ENCODE data around the gene CTDSP1.

Gene CTDSP1

DNA sequence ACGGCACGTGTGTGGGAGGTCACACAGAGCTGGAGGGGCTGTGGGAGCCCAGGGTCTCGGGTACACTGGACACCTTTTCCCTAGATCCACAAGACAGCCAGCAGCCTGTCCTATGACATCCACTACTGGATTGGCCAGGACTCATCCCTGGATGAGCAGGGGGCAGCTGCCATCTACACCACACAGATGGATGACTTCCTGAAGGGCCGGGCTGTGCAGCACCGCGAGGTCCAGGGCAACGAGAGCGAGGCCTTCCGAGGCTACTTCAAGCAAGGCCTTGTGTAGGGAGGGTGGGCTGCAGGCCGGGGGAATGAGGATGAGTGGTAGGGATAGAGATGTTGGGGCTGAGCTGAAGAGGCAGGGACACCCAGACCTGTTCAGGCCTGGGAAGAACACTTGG is 25.9 kb downstream of the CTDSP1 start:
- DNase-seq (ENCODE audit: low read depth): no peak

- no peak for DNase-seq (ENCODE audit: low read depth)
Observed at GRCh38 chr2:218427741-218428140, 28.1 kb downstream of the CTDSP1 start.

DNA sequence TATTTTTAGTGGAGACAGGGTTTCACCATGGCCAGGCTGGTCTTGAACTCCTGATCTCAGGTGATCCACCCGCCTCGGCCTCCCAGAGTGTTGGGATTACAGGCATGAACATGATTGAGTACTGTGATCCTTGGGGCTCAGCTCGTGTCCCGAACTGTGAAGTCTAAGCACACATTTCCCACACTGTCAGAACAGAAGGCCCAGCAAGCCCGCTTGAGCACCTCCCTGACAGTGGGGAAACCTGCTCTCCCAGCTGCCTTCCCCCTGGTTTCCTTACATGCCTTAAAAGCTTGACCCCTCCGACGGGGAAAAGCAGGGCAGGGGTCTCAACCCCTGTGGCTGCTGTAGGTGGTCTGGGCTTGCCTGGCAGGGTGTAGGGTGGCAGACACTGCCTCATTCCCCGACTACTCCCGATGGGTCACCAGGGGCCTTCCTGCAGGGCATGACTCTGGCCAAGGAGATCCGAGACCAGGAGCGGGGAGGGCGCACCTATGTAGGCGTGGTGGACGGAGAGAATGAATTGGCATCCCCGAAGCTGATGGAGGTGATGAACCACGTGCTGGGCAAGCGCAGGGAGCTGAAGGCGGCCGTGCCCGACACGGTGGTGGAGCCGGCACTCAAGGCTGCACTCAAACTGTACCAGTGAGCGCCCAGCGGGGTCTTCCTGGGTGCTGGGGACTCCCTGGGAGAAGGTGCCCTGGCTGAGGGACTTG is 29.3 kb downstream of the CTDSP1 start:
- DNase-seq (ENCODE audit: low read depth): no peak

DNA sequence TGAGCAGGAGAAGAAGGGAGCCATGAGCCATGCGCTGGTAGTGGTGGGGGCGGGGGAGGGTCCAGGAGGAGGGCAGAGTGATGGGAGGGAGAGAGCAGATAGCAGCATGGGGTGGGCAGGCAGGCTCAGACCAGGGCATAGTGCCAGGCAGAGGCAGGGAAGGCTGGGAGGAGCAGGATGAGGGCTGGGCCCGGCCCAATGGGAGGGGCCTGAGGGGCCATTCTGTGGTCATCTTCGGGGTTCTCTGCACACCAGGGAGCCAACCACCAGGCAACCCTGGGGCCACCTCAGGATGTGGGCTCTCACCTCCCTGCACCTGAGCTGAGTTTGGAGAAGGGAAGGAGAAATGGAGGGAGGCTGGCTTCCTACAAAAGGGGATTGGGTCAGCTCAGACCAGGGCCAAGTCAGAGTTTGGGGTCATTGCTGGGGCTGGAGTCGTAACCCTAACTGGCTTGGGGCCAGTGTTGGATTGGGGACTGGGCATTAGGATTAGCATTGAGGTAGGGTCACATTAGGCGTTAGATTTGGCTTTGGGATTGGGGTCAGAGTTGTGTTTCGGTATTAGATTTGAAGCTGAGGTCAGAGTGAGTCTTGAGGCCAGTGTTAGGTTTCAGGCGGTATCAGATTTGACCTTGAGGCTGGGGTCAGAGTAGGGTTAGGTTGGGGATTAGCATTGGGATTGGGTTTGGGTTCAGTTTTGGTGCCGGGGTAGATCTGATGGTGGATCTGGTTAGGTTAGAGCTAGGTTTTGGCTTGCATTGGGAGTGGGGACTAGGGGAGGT is 30.4 kb downstream of the CTDSP1 start:
- DNase-seq (ENCODE audit: low read depth): no peak

DNA sequence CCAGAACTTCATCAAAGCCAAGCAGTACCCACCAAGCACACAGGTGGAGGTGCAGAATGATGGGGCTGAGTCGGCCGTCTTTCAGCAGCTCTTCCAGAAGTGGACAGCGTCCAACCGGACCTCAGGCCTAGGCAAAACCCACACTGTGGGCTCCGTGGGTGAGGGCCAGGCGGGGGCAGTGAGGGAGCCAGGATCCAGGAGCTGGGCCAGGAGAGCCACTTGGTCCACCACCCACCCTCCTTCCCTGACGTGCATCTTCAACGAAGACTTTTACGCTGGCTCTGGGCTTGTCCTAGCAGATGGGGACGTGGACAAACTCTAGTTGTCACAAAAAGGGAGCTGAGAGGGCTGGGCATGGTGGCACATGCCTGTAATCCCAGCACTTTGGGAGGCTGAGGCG is 31.1 kb downstream of the CTDSP1 start:
- DNase-seq (ENCODE audit: low read depth): no peak

GRCh38 chr2:218431878-218432277 is 32.2 kb downstream of the CTDSP1 start:
- DNase-seq (ENCODE audit: low read depth): no peak

DNA sequence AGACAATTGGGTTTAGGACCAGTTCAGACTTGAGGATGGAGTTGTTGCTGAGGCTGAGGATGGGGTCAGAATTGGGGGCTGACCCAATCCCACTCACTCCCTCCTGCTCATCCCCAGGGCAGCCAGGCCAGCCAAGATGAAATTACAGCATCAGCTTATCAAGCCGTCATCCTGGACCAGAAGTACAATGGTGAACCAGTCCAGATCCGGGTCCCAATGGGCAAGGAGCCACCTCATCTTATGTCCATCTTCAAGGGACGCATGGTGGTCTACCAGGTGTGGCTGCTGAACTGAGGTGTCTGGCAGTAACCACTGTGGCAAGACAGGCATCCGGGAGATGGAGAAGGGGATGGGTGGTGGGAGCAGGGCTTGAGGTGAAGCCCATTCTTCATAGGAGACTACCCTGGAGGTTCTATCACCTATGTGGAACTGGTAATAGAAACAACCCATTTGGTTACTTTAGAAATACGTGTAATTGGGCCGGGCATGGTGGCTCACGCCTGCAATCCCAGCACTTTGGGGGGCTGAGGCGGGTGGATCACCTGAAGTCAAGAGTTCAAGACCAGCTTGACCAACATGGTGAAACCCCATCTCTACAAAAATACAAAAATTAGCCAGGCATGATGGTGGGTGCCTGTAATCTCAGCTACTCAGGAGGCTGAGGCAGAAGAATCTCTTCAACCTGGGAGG is 33.2 kb downstream of the CTDSP1 start:
- no peak for DNase-seq (ENCODE audit: low read depth)

DNA sequence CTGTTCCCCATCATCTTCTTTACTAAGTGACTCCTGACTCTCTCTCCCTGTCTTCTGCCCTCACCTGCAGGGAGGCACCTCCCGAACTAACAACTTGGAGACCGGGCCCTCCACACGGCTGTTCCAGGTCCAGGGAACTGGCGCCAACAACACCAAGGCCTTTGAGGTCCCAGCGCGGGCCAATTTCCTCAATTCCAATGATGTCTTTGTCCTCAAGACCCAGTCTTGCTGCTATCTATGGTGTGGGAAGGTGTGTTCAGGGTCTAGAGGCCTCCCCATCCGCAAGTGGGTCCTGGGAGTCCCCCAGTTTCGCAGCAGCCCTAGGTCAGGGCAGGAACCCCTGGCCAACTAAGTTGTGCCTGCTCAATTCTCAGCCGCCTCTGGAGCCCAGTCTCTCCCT is 34.8 kb downstream of the CTDSP1 start:
- no peak for DNase-seq (ENCODE audit: low read depth)

DNA sequence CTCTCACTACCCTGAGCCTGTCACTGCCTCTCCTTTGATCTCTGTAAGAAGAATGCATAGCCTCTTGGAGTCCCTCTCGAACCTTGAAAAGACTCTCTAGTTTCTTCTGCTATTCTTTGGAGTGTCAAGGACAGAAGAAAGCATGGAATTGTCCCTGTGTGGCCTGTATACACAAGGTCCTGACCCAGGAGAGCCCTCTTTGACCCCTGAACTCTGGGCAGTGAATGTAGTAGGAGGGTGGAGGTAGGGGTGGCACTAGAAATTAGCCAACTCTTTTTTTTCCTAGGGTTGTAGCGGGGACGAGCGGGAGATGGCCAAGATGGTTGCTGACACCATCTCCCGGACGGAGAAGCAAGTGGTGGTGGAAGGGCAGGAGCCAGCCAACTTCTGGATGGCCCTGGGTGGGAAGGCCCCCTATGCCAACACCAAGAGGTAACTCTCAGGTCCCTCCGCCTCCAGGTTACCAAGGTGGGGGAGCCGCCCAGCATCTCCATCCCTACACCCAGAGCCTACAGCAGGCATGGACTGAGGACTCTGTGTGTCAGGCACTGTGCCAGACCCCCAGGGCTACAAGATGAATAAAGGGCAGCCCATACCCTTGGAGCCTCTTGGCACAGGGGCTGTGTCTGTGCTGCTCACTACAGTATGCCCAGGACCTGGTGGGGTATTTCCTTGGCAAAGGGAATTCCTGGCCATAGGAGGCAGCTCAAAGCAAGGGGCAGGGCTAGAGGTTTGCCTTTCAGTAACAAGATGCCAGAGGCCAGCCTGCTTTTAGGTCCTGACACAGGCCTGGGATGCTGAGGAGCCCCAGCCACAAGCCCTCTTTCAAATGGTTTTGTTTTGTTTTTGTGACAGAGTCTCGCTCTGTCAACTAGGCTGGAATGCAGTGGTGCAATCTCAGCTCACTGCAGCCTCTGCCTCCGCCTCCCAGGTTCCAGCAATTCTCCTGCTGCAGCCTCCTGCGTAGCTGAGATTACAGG is 35.6 kb downstream of the CTDSP1 start:
- DNase-seq (ENCODE audit: low read depth): no peak

DNA sequence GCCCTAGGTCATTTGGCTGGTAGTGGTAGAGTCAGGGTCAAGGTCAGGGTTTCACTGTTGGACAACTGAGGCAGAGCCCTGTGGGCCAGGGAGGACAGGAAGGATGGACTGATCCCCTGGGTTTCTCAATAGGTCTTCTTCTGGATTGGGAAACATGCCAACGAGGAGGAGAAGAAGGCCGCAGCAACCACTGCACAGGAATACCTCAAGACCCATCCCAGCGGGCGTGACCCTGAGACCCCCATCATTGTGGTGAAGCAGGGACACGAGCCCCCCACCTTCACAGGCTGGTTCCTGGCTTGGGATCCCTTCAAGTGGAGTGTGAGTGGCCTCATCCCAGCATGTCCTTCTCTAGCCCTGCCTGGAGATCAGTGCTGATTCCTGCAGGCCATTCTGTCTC is 37.3 kb downstream of the CTDSP1 start:
- DNase-seq (ENCODE audit: low read depth): no peak

DNA sequence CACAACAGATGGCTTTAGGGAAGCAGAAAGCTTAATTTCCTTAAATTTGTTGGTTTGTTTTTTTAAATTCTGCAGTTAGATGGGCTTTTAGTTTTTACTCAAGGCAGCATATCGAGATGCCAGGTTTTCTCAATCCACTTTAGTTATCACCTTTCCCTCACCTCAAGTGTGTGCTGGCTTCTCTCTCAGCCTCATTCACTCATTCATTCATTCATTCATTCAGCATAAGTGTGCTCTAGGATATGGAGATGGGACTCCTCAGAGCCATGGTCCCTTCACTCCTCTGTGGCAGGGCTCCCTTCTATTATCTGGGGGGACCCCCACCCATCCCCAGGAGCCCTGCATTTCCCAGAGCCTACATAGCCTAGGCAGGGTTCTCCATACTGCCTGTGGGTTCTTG is 38.3 kb downstream of the CTDSP1 start:
- no peak for DNase-seq (ENCODE audit: low read depth)

DNA sequence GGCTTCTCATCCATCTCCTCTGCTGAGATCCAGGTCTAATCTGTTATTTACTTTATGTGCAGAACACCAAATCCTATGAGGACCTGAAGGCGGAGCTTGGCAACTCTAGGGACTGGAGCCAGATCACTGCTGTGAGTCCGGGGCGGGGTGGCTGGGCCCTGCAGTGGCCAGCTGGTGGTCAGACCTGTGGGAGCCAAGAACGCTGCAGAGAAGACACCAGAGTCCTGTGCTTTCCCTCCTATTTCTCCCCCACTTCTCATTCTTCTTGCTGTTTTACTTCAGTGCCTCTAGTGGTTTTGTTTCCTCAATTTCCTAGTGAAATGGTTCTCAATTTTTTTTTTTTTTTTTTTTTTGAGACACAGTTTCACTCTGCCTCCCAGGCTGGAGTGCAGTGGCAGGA is 38.9 kb downstream of the CTDSP1 start:
- DNase-seq (ENCODE audit: low read depth): no peak

DNA sequence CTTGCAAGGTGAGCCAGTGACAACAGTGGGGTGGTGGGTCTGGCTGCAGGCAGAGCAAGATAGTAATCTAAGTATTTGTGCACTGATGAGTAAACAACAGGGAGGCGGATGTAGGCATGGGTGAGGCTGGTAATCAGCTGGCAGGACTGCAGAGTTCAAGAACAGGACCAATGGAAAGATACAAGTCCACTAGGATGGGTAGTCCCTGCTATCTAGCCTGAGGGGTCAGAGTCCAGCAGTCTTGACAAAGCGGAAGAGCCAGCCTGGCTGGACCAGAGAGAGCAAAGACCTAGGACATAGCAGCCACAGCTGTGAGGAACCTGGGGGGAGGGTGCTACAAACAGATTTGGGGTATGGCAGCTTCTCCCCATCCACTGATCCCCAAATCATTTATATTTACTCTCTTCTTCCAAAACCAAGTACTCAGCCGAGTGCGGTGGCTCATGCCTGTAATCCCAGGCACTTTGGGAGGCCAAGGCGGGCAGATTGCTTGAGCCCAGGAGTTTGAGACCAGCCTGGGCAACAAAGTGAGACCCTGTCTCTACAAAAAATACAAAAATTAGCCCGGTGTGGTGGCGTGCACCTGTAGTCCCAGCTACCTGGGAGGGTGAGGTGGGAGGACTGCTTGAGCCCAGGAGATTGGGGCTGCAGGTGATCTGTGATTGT is 45.2 kb downstream of the CTDSP1 start:
- no peak for DNase-seq (ENCODE audit: low read depth)

DNA sequence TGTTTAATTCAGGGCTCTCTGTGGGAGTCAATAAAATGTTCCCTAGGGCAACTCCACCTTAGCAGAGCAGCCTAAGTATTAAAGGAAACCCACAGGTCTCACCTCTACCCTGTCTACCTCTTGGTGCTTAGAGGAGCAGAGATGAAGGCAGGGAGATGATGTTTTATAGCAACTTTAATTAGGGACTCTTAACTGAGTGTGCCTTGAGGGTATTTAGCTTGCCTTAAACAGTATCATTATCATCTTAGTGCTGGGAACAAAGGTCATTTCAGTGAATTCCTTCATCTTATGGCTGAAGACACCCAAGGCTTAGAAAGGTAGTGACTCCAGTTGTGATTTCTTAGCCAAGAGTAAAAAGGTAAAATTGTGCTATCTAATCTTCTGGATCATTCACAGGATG is 45.9 kb downstream of the CTDSP1 start:
- no peak for DNase-seq (ENCODE audit: low read depth)

DNA sequence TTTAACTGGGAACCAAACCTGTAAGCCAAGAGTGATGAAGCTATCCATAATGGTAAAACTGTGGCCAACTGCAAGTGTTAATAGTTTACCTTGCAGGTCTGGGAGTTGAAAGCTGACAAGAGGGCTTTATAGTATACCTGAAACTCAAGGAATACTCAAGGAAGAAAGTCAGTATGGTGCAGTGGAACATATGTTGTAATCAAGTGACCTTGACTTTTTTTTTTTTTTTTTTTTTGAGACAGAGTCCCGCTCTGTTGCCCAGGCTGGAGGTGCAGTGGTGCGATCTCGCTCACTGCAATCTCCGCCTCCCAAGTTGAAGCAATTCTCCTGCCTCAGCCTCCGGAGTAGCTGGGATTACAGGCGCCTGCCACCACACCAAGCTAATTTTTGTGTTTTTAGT is 46.9 kb downstream of the CTDSP1 start:
- no peak for DNase-seq (ENCODE audit: low read depth)

DNA sequence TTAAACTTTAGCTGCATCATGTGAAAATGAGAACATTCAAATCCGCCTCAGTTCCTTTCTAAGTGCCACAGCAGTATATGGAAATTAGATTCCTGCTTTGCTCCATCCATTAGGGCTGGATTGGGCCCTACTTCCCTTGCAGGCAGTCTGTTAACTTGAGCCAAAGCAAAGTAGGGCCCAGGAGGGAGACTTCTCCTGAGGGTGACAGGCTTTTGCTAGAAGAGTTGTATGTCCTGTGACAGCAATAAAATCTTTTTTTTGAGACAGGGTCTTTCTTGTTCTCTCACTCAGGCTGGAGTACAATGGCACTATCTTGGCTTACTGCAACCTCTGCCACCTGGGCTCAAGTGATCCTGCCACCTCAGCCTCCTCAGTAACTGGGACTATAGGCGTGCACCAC is 47.4 kb downstream of the CTDSP1 start:
- no peak for DNase-seq (ENCODE audit: low read depth)

GRCh38 chr2:218448934-218449333 is 49.3 kb downstream of the CTDSP1 start:
- DNase-seq (ENCODE audit: low read depth): no peak

- DNase-seq (ENCODE audit: low read depth): no peak
Observed at GRCh38 chr2:218452079-218452478, 52.4 kb downstream of the CTDSP1 start.
